GM18505 (cell line): ENCODE data around the gene RAB27A.
"Not testable (repeated sequence)": the region's sequence is repeated elsewhere in the genome, so short reads cannot be mapped to it uniquely, and the experiment has no call there.

Experiments
- ATAC-seq: cut with Tn5 transposase; IDR thresholded peaks from one replicate; pipeline ENCODE4 v1.9.1; 2021; ENCODE audit not compliant: unreplicated experiment
- POLR2A ChIP-seq: IDR thresholded peaks from 4 replicates; pipeline ENCODE4 v1.6.1; 2011; ENCODE audit warnings: borderline replicate concordance; ENCODE audit not compliant: insufficient read depth, insufficient read length; ENCODE audit errors: extremely low read depth

The RAB27A gene

GRCh38 chr15:55253580-55253979 lies 36.0 kb downstream of the RAB27A start:
- no peak for ATAC-seq
- TF ChIP-seq POLR2A, result no peak

DNA sequence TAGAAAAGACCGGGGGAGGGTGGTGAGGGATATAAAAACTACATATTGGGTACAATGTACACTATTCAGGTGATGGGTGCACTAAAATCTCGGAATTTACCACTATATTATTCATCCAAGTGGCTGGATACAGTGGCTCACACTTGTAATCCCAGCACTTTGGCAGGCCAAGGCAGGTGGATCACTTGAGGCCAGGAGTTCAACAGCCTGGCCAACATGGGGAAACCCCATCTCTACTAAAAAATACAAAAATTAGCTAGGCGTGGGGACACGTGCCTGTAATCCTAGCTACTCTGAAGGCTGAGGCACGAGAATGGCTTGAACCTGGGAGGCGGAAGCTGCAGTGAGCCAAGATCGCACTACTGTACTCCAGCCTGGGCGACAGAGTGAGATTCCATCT lies 37.4 kb downstream of the RAB27A start:
- ATAC-seq, result not testable (repeated sequence)

GRCh38 chr15:55250941-55251340 lies 38.7 kb downstream of the RAB27A start:
- no peak for ATAC-seq
- no peak for TF ChIP-seq POLR2A

DNA sequence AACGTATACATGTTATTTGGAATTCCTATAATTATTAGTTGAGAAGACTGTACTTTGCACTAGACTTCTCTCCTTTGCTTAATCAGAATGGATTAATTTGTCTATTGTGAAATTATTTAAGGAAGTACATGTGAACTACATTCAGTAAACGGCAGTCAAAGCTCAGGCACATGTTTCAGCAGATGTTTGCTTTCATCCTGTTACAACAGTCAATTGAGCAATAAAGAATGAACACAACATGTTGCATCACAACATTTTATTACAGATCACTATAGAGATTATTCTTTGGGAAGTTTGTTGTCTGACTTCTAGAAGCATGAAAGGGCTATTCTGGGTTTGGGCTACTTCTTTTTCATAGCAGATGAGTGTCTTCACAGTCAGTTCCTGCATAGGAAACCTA lies 39.2 kb downstream of the RAB27A start:
- ATAC-seq, result no peak
- no peak for TF ChIP-seq POLR2A

- ATAC-seq, result not testable (repeated sequence)
These were observed 39.7 kb downstream of the RAB27A start for GRCh38 chr15:55249885-55250284.

- ATAC-seq, result no peak
- TF ChIP-seq POLR2A, result no peak
These were observed 40.7 kb downstream of the RAB27A start for GRCh38 chr15:55248895-55249294.

DNA sequence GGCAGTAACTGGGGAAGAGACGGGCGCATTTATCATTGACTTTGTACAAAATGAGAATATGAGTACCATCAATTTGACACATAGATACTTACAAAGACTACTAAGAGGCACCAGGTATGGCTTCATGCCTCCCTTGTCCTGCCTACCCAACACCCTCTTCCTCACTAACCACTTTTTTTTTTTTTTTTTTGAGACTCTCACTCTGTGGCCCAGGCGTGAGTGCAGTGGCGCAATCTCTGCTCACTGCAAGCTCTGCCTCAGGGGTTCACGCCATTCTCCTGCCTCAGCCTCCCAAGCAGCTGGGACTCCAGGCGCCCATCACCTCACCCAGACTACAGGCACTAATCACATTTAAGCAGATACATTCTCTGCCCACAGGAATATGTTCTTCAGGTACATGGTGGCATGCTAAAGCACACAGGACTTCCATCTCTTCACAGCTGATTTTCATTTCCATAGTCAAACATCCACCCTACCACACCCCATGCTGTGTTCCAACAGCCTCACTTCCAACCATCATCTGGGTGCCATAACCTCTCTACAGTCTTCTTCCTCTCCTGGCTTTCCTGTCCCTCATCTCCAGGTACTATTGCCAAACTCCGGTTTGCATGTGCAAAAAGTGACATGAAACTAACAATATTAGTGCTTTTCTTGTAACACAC lies 41.7 kb downstream of the RAB27A start:
- no peak for TF ChIP-seq POLR2A
- ATAC-seq, result no peak

DNA sequence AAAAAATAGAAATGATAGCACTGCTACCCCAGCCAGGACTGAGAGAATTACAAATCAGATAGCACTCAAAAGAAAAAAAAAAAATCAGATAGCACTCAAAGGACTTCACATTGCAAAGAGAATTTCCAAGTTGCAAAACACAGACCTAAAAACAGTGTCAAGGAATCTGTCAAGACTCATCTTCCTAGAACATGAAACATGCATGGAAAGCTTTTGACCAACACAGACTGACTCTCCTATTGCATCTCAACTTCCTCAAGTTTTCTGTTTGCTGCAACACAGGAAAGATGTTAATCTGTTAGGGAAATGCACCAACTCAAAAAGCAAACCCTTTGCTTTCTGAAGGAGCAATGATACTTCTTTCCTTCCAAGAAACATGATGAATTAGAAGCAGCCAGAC lies 42.3 kb downstream of the RAB27A start:
- TF ChIP-seq POLR2A, result no peak
- no peak for ATAC-seq

- no peak for ATAC-seq
- TF ChIP-seq POLR2A, result no peak
These were observed 43.0 kb downstream of the RAB27A start for GRCh38 chr15:55246567-55246966.

GRCh38 chr15:55245059-55245458 lies 44.6 kb downstream of the RAB27A start:
- TF ChIP-seq POLR2A, result no peak
- no peak for ATAC-seq

DNA sequence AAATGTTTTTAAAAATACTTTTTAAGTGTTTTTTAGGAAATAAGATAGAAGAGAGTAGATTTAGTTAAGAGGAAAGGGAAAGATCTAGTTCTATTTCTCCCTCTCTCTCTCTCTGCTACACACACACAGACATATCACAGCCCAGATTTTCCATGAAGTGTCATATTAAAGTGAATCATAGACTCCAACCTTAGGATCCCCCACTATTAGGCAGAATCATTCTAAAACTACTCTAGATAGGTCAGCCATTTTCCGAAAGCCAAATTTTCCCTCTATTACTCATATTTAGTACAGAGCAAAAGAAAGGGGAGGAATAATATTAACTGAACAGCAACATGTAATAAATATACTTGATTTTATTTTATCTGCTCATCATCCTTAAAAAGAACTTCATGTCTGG lies 47.7 kb downstream of the RAB27A start:
- no peak for ATAC-seq
- TF ChIP-seq POLR2A, result no peak

GRCh38 chr15:55241186-55241585 lies 48.4 kb downstream of the RAB27A start:
- TF ChIP-seq POLR2A, result no peak

DNA sequence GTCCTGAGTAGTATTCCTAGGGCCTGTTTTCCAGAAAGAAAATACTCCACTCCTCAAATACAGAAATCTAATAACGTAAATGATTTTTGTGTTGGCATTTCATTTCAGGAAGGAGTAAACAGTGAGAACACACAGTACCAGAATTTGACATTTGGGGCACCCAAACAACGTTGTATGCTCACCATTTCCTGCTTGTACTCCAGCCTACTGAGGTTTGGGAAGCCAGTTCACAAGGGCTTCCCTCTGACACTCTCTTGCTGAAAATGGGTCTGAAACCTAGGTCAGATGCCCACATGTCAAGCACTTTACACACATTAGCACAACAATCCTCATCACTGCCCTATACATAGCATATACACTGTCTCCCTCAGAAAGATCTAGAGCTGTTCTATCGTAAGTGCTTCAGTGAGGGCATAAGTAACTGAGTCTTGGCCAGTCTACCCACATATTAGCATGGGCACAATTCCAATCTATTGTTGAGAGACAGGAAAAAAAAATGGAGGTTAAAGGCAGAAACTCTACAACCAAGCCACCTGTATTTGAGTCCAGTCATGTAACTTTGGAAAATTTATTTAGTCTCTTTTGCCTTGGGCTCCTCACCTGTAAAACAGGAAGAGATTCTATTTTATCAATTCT lies 49.4 kb downstream of the RAB27A start:
- no peak for TF ChIP-seq POLR2A
- no peak for ATAC-seq

More at GRCh38 chr15:55241186-55241585, 48.4 kb downstream of the RAB27A start:
- no peak for ATAC-seq

- no peak for ATAC-seq
These were observed 50.0 kb downstream of the RAB27A start for GRCh38 chr15:55239440-55240124.

More at GRCh38 chr15:55239440-55240124, 50.0 kb downstream of the RAB27A start:
- TF ChIP-seq POLR2A, result no peak
